ENCODE data around the gene GRIP2.

GRIP2 gene

DNA sequence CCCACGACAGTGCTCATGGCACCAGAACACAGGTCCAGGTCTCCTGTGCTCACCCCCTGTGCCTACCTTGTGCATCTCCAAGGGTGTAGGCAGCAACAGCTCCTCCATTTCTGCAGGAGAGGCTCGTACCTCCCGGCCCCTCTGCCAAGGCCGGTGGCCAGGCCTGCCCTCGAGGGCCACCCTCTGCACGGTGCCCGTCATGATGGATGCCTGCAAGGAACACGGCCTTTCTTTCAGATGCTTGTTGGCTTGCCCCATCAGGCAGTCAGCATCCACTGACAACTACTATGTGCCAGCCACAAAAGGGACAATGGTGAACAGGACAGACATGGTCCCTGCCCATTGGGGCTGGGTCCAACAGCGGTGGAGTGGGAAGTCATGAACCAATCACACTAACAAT lies 43.8 kb downstream of the GRIP2 start:
- DNase-seq = no peak
- intact Hi-C loops (cut with DNase I) = no loop called here

DNA sequence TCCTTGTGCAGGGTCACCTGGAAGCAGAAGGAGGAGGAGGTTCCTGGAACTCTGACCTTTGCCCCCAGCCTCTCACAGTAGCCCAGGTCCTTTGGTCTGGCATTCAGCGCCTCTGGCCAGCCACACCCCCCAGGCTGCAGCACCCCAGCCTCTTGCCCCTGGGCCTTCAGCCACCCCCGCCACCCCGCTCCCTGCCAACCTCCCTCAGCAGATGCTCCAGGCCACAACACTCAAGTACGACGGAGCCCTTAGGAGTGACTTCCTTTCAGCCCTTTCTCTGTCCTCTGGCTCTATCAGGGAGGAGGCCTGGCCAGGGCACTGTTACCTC lies 45.2 kb downstream of the GRIP2 start:
- intact Hi-C loops (cut with DNase I) = no loop called here
- no peak for DNase-seq

- intact Hi-C loops (cut with DNase I) = no loop called here
Measured at GRCh38 chr3:14494279-14494972, 45.7 kb downstream of the GRIP2 start.

GRCh38 chr3:14492948-14493881 lies 46.9 kb downstream of the GRIP2 start:
- intact Hi-C loops (cut with DNase I) = no loop called here
- no peak for DNase-seq

More at GRCh38 chr3:14494279-14494972, 45.7 kb downstream of the GRIP2 start:
- no peak for DNase-seq

GRCh38 chr3:14491396-14492190 lies 48.5 kb downstream of the GRIP2 start:
- DNase-seq = no peak
- intact Hi-C loops (cut with DNase I) = no loop called here

DNA sequence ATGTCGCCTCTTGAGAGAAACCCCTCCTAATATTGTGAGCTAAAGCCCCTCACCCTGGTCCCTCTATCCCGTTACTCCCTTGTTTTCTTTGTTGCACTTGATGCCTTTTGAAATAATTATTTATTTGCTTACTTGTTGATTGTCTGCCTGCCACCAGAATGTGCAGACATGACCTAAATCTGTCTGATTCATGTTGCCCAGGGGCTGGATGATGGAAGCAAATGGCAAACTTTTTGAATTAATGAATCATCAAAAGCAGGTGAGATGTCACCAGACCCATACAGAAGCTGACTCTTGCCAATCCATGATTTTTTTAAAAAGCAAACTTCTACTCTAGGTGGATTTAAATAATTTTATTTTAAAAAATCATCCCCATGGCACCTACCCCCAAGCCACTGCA lies 49.3 kb downstream of the GRIP2 start:
- intact Hi-C loops (cut with DNase I) = no loop called here
- DNase-seq = no peak

- DNase-seq = no peak
- intact Hi-C loops (cut with DNase I) = no loop called here
Measured at GRCh38 chr3:14490255-14490654, 49.9 kb downstream of the GRIP2 start.

DNA sequence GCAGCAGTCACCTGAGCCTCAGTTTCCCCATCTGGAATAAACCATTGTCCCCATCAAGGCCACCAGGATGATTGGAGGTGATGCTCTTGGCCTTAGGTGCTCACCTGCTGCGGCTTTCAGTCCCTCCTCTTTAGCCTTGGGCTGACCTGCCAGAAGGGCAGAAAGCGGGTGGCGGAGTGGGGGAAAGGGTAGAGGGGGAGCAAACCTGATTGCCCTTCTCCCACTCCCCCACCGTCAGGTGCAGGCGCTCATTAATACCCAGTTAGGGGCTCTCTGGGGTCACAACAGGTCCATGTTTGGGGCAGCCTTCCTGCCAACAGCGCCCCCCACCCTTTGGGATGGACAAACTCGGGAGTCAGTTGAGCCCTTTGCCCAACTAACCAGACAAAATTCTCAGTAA lies 50.5 kb downstream of the GRIP2 start:
- no peak for DNase-seq
- intact Hi-C loops (cut with DNase I) = no loop called here

DNA sequence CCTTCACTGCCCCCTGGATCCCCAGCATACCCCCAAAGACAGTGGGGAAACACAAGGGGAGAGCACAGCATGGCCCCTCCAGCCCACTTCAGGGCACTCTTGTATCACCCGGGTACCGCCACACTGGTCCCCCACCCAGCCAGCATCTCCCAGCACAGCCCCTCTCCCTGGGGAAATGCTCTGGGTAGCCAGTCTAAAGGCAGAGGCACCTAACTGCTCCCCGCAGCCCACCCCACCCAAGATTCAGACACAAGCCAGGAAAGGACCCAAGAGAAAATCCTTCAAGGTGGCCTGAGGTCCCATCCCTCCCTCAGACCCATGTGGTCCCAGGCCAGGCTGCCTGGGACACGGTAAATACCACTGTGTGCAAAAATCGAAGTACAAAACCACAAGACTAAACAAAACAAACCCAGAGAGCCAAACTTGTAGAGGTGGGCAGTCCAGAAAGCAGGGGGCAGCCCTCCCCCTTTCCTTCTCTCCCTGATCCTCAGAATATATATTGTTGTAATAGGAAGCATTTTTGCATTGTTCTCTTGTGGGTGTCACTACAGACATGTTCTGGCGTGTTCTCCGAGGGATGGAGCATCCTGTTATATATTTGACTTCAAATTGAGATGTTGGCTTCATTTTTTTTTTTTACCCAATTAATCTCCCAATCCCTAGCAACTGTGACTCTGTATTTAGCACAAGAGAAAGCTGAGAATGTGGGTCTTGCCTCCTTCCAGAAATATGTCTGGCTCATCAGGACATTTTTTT lies 51.7 kb downstream of the GRIP2 start:
- DNase-seq = peak in 5 of 42 donors; percentile 16 to 55 (median 47)
- intact Hi-C loops (cut with DNase I) = no loop called here

- intact Hi-C loops (cut with DNase I) = no loop called here
- no peak for DNase-seq
Measured at GRCh38 chr3:14487821-14488220, 52.3 kb downstream of the GRIP2 start.

GRCh38 chr3:14487086-14487485 lies 53.1 kb downstream of the GRIP2 start:
- intact Hi-C loops (cut with DNase I) = no loop called here
- no peak for DNase-seq

- DNase-seq = no peak
- intact Hi-C loops (cut with DNase I) = no loop called here
Measured at GRCh38 chr3:14486460-14486859, 53.7 kb downstream of the GRIP2 start.

DNA sequence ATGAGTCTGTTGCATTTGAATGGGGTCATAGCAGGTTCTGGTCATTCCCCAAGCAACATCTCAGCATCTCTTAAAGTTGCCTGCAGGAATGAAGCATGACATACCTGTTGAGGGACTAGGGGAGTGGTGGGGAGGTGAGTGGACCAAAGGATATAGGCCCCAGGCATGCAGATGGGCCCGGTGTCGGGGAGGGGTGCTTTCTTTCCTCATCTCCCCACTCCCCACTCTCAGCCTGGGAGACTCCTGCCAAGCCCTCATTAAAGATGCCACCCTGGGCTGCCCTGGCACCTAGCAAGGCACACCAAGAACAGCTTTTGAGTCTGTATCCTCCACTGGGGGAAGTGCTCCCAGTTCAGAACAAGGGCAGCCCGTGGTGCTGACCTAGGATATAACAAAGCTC lies 54.2 kb downstream of the GRIP2 start:
- no peak for DNase-seq
- intact Hi-C loops (cut with DNase I) = no loop called here

- DNase-seq = no peak
- intact Hi-C loops (cut with DNase I) = no loop called here
Measured at GRCh38 chr3:14484741-14485140, 55.4 kb downstream of the GRIP2 start.

DNA sequence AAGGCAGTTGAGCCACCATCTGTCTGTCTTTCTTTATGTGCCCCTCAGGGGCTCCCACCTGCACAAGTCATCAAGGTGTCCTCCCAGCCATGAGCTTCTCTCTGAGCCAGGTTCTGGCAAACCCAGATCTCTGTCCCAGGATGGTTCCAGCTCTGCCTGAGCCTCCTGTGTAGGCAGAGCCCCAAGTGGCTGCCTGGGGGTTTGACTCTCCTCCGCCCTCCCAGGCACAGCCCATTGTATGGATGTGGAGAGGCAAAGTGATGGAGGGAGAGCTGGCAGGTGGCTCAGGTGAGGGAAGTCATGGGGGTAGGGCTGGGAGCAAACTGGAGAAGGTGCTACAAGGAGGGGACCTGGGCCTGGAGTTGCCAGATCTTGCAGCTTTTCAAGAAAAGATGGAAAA lies 56.9 kb downstream of the GRIP2 start:
- intact Hi-C loops (cut with DNase I) = no loop called here
- DNase-seq = no peak

DNA sequence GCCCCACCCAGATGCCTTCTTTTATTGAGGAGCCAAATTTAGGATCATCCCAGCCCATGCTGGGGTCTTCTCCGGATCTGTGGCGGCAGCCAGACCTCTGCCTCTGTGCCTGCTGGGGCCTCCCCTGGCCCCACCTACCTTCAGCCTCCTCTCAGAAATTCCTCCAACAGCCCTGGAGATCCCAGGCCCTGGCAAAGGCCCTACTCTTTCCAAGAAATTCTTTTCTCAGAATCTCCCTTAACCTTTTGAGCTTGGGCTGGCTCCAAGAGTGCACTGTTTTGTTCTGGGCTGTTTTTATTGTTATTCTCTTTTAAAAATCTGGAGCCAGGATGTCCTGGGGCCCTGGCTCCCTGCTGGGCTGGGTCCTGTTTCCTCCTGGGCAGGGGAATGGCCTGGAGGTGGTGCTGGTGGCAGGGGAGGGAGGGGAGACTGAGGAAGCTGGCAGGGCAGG lies 57.8 kb downstream of the GRIP2 start:
- intact Hi-C loops (cut with DNase I) = no loop called here
- DNase-seq = no peak

GRCh38 chr3:14481646-14482036 lies 58.5 kb downstream of the GRIP2 start:
- DNase-seq = no peak
- intact Hi-C loops (cut with DNase I) = no loop called here

- intact Hi-C loops (cut with DNase I) = no loop called here
Measured at GRCh38 chr3:14481018-14481645, 59.0 kb downstream of the GRIP2 start.

More at GRCh38 chr3:14481018-14481645, 59.0 kb downstream of the GRIP2 start:
- DNase-seq = no peak
